Endodermal cell (in vitro differentiated cells): ENCODE data around the gene FUBP1. TPM values are rescaled to one million over a fixed set of nuclear protein-coding genes. Genes with fewer than 3 reads are reported as not detected.

ENCODE experiments used
- DNase-seq: peaks from one replicate; pipeline ENCODE4 v3.0.0-alpha.2; 2017
- H3K27ac ChIP-seq: 2 replicates; pipeline ENCODE4 v1.5.1; 2013; ENCODE audit warnings: mild to moderate bottlenecking, low read depth, low read length, moderate library complexity
- H3K27me3 ChIP-seq: 2 replicates; pipeline ENCODE4 v1.6.1; 2013; ENCODE audit warnings: mild to moderate bottlenecking, low read length, moderate library complexity; ENCODE audit not compliant: insufficient read depth, control insufficient read depth, poor library complexity, severe bottlenecking
- H3K36me3 ChIP-seq: 2 replicates; pipeline ENCODE4 v1.7.0; 2013; ENCODE audit warnings: mild to moderate bottlenecking, low read length, moderate library complexity; ENCODE audit not compliant: control insufficient read depth, insufficient read depth
- H3K4me1 ChIP-seq: one replicate; pipeline ENCODE4 v1.7.0; 2013; ENCODE audit warnings: low read length; ENCODE audit not compliant: control insufficient read depth, insufficient read depth
- H3K4me3 ChIP-seq: 2 replicates; pipeline ENCODE4 v1.5.1; 2013; ENCODE audit warnings: mild to moderate bottlenecking, low read length, moderate library complexity
- H3K9ac ChIP-seq: 2 replicates; pipeline ENCODE4 v1.6.1; 2013; ENCODE audit warnings: mild to moderate bottlenecking, low read length, moderate library complexity; ENCODE audit not compliant: poor library complexity, severe bottlenecking; ENCODE audit errors: extremely low read depth
- H3K9me3 ChIP-seq: 2 replicates; pipeline ENCODE4 v1.6.1; 2013; ENCODE audit warnings: mild to moderate bottlenecking, low read length, moderate library complexity; ENCODE audit not compliant: control insufficient read depth
- H3K27ac Mint-ChIP-seq: 2 replicates; pipeline ENCODE4 v1.8.0; 2020; ENCODE audit warnings: mixed read lengths
- H3K27me3 Mint-ChIP-seq: 2 replicates; pipeline ENCODE4 v1.8.0; 2021; ENCODE audit warnings: mild to moderate bottlenecking, mixed read lengths; ENCODE audit not compliant: insufficient read depth
- H3K36me3 Mint-ChIP-seq: 2 replicates; pipeline ENCODE4 v1.8.0; 2020; ENCODE audit warnings: low read depth, mixed read lengths
- H3K4me1 Mint-ChIP-seq: 2 replicates; pipeline ENCODE4 v1.8.0; 2020; ENCODE audit warnings: mixed read lengths
- H3K4me3 Mint-ChIP-seq: 2 replicates; pipeline ENCODE4 v1.8.0; 2020; ENCODE audit warnings: mild to moderate bottlenecking, moderate library complexity, mixed read lengths
- H3K9me3 Mint-ChIP-seq: 2 replicates; pipeline ENCODE4 v1.8.0; 2020; ENCODE audit warnings: mild to moderate bottlenecking, mixed read lengths
- CTCF ChIP-seq: fragments of 200-600 bp; sonication (generic); conservative IDR thresholded peaks from 2 replicates; pipeline ENCODE4 v1.5.0; 2021; ENCODE audit warnings: antibody characterized with exemption, mild to moderate bottlenecking
- WGBS, 2 experiments: methylation state at CpG; one replicate each; pipeline versions ENCODE4 v1.1.5 to v1.1.7; 2013; ENCODE audit warnings: missing lambda C conversion rate in 2 of 2, mixed read lengths in 1 of 2; ENCODE audit not compliant: insufficient coverage in 1 of 2, insufficient read length in 1 of 2; 5-methylcytosine and 5-hydroxymethylcytosine counted together
- total RNA-seq, 2 donors: library from RNA; stranded (reverse); fragmentation: NEBNext Ultra II Directional in 1 of 2; extraction: Animal tissue kit (Norgen Biotek cat#: 25700) in 1 of 2; gene quantifications; 2 replicates in 1 of 2; 3 replicates in 1 of 2; pipeline ENCODE4 v1.2.1, GENCODE V29; 2021

The FUBP1 gene
- total RNA-seq, 2 donors from 2014 or later = 220 to 242 TPM

GRCh38 chr1:77970192-77970591 is 8.7 kb downstream of the FUBP1 start:
- peaks cover 7% of the 10 kb centered on the region for H3K4me1 ChIP-seq
- H3K36me3 Mint-ChIP-seq = peaks cover 71% of the 10 kb centered on the region
- TF ChIP-seq CTCF = no peak
- peaks cover 80% of the 10 kb centered on the region for H3K36me3 ChIP-seq
- H3K27ac Mint-ChIP-seq = no peak overlapping the region
- H3K27ac ChIP-seq = no peak overlapping the region
- no peaks in the 10 kb centered on the region for H3K9me3 Mint-ChIP-seq
- H3K4me3 ChIP-seq = no peak overlapping the region
- H3K27me3 ChIP-seq = no peaks in the 10 kb centered on the region
- H3K9me3 ChIP-seq = no peaks in the 10 kb centered on the region
- H3K4me3 Mint-ChIP-seq = no peak overlapping the region
- H3K9ac ChIP-seq = no peak overlapping the region
- 94 to 100% methylated on average over 1 of the region's 1 CpG for WGBS, 2 experiments
- H3K4me1 Mint-ChIP-seq = peaks cover 26% of the 10 kb centered on the region
- no peak for DNase-seq
- no peaks in the 10 kb centered on the region for H3K27me3 Mint-ChIP-seq

- H3K4me1 Mint-ChIP-seq = peaks cover 19% of the 10 kb centered on the region
- no peak for DNase-seq
- H3K4me1 ChIP-seq = peaks cover 7% of the 10 kb centered on the region
- no peak overlapping the region for H3K9ac ChIP-seq
- peaks cover 99% of the 10 kb centered on the region for H3K36me3 ChIP-seq
- no peak overlapping the region for H3K27ac ChIP-seq
- H3K27me3 Mint-ChIP-seq = no peaks in the 10 kb centered on the region
- H3K4me3 ChIP-seq = no peak overlapping the region
- H3K9me3 ChIP-seq = no peaks in the 10 kb centered on the region
- TF ChIP-seq CTCF = no peak
- no peak overlapping the region for H3K4me3 Mint-ChIP-seq
- WGBS, 2 experiments = 96 to 97% methylated on average over 3 of the region's 3 CpGs
- no peaks in the 10 kb centered on the region for H3K27me3 ChIP-seq
- H3K27ac Mint-ChIP-seq = peak overlapping the region; percentile 71
- no peaks in the 10 kb centered on the region for H3K9me3 Mint-ChIP-seq
- H3K36me3 Mint-ChIP-seq = peaks cover 80% of the 10 kb centered on the region
Observed at GRCh38 chr1:77966291-77966690, 12.6 kb downstream of the FUBP1 start.

- H3K4me3 ChIP-seq = no peak overlapping the region
- peaks cover 100% of the 10 kb centered on the region for H3K36me3 ChIP-seq
- no peaks in the 10 kb centered on the region for H3K9me3 ChIP-seq
- H3K36me3 Mint-ChIP-seq = peaks cover 78% of the 10 kb centered on the region
- no peak overlapping the region for H3K27ac Mint-ChIP-seq
- H3K4me1 Mint-ChIP-seq = peaks cover 5% of the 10 kb centered on the region
- no peak overlapping the region for H3K27ac ChIP-seq
- WGBS, 2 experiments = 95 to 100% methylated on average over 1 to 2 of the region's 2 CpGs
- no peak for DNase-seq
- H3K4me1 ChIP-seq = no peaks in the 10 kb centered on the region
- no peaks in the 10 kb centered on the region for H3K27me3 ChIP-seq
- H3K9ac ChIP-seq = no peak overlapping the region
- no peak for TF ChIP-seq CTCF
- H3K27me3 Mint-ChIP-seq = no peaks in the 10 kb centered on the region
- no peak overlapping the region for H3K4me3 Mint-ChIP-seq
- no peaks in the 10 kb centered on the region for H3K9me3 Mint-ChIP-seq
Observed at GRCh38 chr1:77961392-77961791, 17.5 kb downstream of the FUBP1 start.
